Sigmoid colon (tissue), 7 donors: ENCODE measurements around the gene CMSS1. TPM values are rescaled to one million over a fixed set of nuclear protein-coding genes. Genes with fewer than 3 reads are reported as not detected.
A peak's percentile ranks its signal among the peaks of the same experiment; 100 is the strongest.

Source experiments
- DNase-seq: peaks from one replicate; pipeline ENCODE4 v3.0.0-alpha.2; 2019
- H3K27ac ChIP-seq, 4 donors: fragments of 200-600 bp; sonication (generic); one replicate each; pipeline ENCODE4 v1.5.1; 2016 to 2019; ENCODE audit warnings: mild to moderate bottlenecking in 1 of 4
- H3K27me3 ChIP-seq, 3 donors: fragments of 200-600 bp; sonication (generic); one replicate each; pipeline ENCODE4 v1.5.1; 2019; ENCODE audit warnings: mild to moderate bottlenecking in 1 of 3
- H3K36me3 ChIP-seq, 4 donors: fragments of 200-600 bp; sonication (generic); one replicate each; pipeline ENCODE4 v1.5.1; 2016 to 2019
- H3K4me1 ChIP-seq, 4 donors: fragments of 200-600 bp; sonication (generic); one replicate each; pipeline ENCODE4 v1.5.1; 2017 to 2019
- H3K4me3 ChIP-seq, 4 donors: fragments of 200-600 bp; sonication (generic); one replicate each; pipeline ENCODE4 v1.5.1; 2017 to 2019; ENCODE audit warnings: mild to moderate bottlenecking in 2 of 4, moderate library complexity in 1 of 4
- H3K9me3 ChIP-seq, 4 donors: fragments of 200-600 bp in 3 of 4; sonication (generic) in 3 of 4; one replicate each; pipeline versions ENCODE4 v1.5.1 to v1.6.1; 2013 to 2019
- CTCF ChIP-seq, 4 experiments: fragments of 450-650 bp in 3 of 4; fragments of 200-600 bp in 1 of 4; IDR thresholded peaks; one replicate each; pipeline ENCODE4 v1.5.1; 2016 to 2019; ENCODE audit warnings: antibody characterized with exemption in 4 of 4, mild to moderate bottlenecking in 3 of 4, moderate library complexity in 2 of 4
- EP300 ChIP-seq, 4 donors: sonication (generic); formaldehyde crosslinking; IDR thresholded peaks; one replicate each; pipeline ENCODE4 v1.6.1; 2017; ENCODE audit warnings: antibody characterized with exemption in 4 of 4
- POLR2A ChIP-seq, 2 donors: fragments of 450-650 bp; IDR thresholded peaks; one replicate each; pipeline ENCODE4 v1.6.1; 2016; ENCODE audit warnings: antibody characterized with exemption in 2 of 2, mild to moderate bottlenecking in 2 of 2, moderate library complexity in 2 of 2
- POLR2AphosphoS5 ChIP-seq, 4 donors: sonication (generic); formaldehyde crosslinking; IDR thresholded peaks; one replicate each; pipeline ENCODE4 v1.6.1; 2017; ENCODE audit warnings: antibody characterized with exemption in 4 of 4
- WGBS, 2 donors: extraction: QIAGEN DNeasy Blood & Tissue Kit; methylation state at CpG; one replicate each; pipeline ENCODE4 v1.1.7; 2013; 5-methylcytosine and 5-hydroxymethylcytosine counted together
- intact Hi-C: fragments of 100-400 bp; cut with DNase I; formaldehyde crosslinking; loops from one replicate; pipeline ENCODE4 v1.15.1; 2023
- polyA plus RNA-seq, 3 donors: library from polyadenylated mRNA; stranded (reverse); fragments of 200-250 nt; gene quantifications; one replicate each; pipeline ENCODE4 v1.2.3, GENCODE V29; 2013
- total RNA-seq, 4 donors: library from RNA; depleted of rRNA; stranded (reverse); fragments of >200 nt; gene quantifications; one replicate each; pipeline ENCODE4 v1.1.0, GENCODE V29; 2016
- donor health status: healthy with polysubstance abuse.
- donor health status: Bipolar disorder and iron deficiency.
- donor health status: healthy.

Gene CMSS1
- total and polyA plus RNA-seq, 7 donors = 6.0 to 19.4 (median 13.9) TPM

GRCh38 chr3:99885851-99886250, 68.2 kb downstream of the CMSS1 start:
- Histone ChIP-seq H3K4me1 (peaks cover 0 to 18% (median 6%) of the 10 kb centered on the region in 4 donors), H3K9me3 (no peaks in the 10 kb centered on the region), H3K36me3 (no peaks in the 10 kb centered on the region), H3K27ac (no peak overlapping the region), H3K4me3 (no peak overlapping the region), H3K27me3 (no peaks in the 10 kb centered on the region)
- intact Hi-C loops = no loop called here
- TF ChIP-seq POLR2AphosphoS5 (IDR thresholded peaks at IDR 0.05) (no peak), POLR2A (IDR thresholded peaks at IDR 0.05) (no peak), CTCF (IDR thresholded peaks at IDR 0.05) (no peak), EP300 (IDR thresholded peaks at IDR 0.05) (no peak)
- 97 to 98% methylated on average over 3 of the region's 3 CpGs for WGBS, 2 donors
- no peak for DNase-seq

- Histone ChIP-seq H3K36me3 (no peaks in the 10 kb centered on the region), H3K4me1 (peaks cover 0 to 10% (median 2%) of the 10 kb centered on the region in 4 donors), H3K9me3 (no peaks in the 10 kb centered on the region), H3K27me3 (no peaks in the 10 kb centered on the region), H3K27ac (no peak overlapping the region), H3K4me3 (no peak overlapping the region)
- 91 to 94% methylated on average over 2 of the region's 2 CpGs for WGBS, 2 donors
- intact Hi-C loops = no loop called here
- TF ChIP-seq EP300 (IDR thresholded peaks at IDR 0.05) = no peak
- no peak for TF ChIP-seq POLR2AphosphoS5 (IDR thresholded peaks at IDR 0.05)
- no peak for TF ChIP-seq CTCF (IDR thresholded peaks at IDR 0.05)
- no peak for TF ChIP-seq POLR2A (IDR thresholded peaks at IDR 0.05)
- no peak for DNase-seq
Observed at GRCh38 chr3:99891610-99892285, 74.1 kb downstream of the CMSS1 start.

- intact Hi-C loops = no loop called here
- no peak overlapping the region for H3K27ac ChIP-seq
- H3K4me1 ChIP-seq = peaks cover 0 to 10% (median 2%) of the 10 kb centered on the region in 4 donors
- no peaks in the 10 kb centered on the region for H3K36me3 ChIP-seq
- H3K4me3 ChIP-seq = no peak overlapping the region
- TF ChIP-seq POLR2A (IDR thresholded peaks at IDR 0.05) (no peak), POLR2AphosphoS5 (IDR thresholded peaks at IDR 0.05) (no peak), CTCF (IDR thresholded peaks at IDR 0.05) (no peak), EP300 (IDR thresholded peaks at IDR 0.05) (no peak)
- H3K9me3 ChIP-seq = no peaks in the 10 kb centered on the region
- DNase-seq = no peak
- no peaks in the 10 kb centered on the region for H3K27me3 ChIP-seq
Observed at GRCh38 chr3:99892332-99892731, 74.7 kb downstream of the CMSS1 start.

- DNase-seq = no peak
- H3K36me3 ChIP-seq = no peaks in the 10 kb centered on the region
- 69 to 91% methylated on average over 3 of the region's 3 CpGs for WGBS, 2 donors
Observed at GRCh38 chr3:99895131-99895696, 77.6 kb downstream of the CMSS1 start.

More at GRCh38 chr3:99895131-99895696, 77.6 kb downstream of the CMSS1 start:
- H3K9me3 ChIP-seq = no peaks in the 10 kb centered on the region
- H3K4me1 ChIP-seq = peaks cover 0 to 10% (median 2%) of the 10 kb centered on the region in 4 donors
- no peaks in the 10 kb centered on the region for H3K27me3 ChIP-seq
- H3K27ac ChIP-seq = peak overlapping the region in 2 of 4 donors; percentile 6 to 33
- TF ChIP-seq CTCF (IDR thresholded peaks at IDR 0.05) (no peak), EP300 (IDR thresholded peaks at IDR 0.05) (no peak)
- intact Hi-C loops = no loop called here
- H3K4me3 ChIP-seq = no peak overlapping the region
